B cell (primary cell): ENCODE measurements around the gene TIAM2. TPM values are rescaled to one million over a fixed set of nuclear protein-coding genes. Genes with fewer than 3 reads are reported as not detected.

Experiments
- ATAC-seq: fragments of 200-7000 bp; cut with Tn5 transposase; one replicate; pipeline ENCODE4 v1.10.0; 2021; ENCODE audit warnings: low read depth, mild to moderate bottlenecking, moderate number of reproducible peaks, moderate library complexity
- CTCF ChIA-PET: fragments of 350-600 bp; sonication (Branson Sonifier 250); formaldehyde crosslinking; loops from one replicate; lab custom pipeline; 2021; ENCODE audit warnings: antibody characterized with exemption, inconsistent platforms; lab: Charles Lee
- POLR2A ChIA-PET: fragments of 350-600 bp; sonication (Branson Sonifier 250); formaldehyde crosslinking; loops from one replicate; lab custom pipeline; 2021; ENCODE audit warnings: antibody characterized with exemption; lab: Charles Lee
- DNase-seq: peaks from one replicate; pipeline ENCODE4 v3.0.0; 2013
- H2AFZ ChIP-seq: 2 replicates; pipeline ENCODE4 v1.6.1; 2012; ENCODE audit warnings: mild to moderate bottlenecking, low read depth, low read length; ENCODE audit not compliant: insufficient read depth, poor library complexity, severe bottlenecking
- H3K27ac ChIP-seq, 2 donors: 1 replicate in 1 of 2; 2 replicates in 1 of 2; pipeline ENCODE4 v1.5.1; 2012 to 2013; ENCODE audit warnings: low read length in 2 of 2, mild to moderate bottlenecking in 2 of 2, moderate library complexity in 1 of 2
- H3K27me3 ChIP-seq, 4 experiments: fragments of 200-600 bp in 1 of 4; sonication (generic) in 1 of 4; replicated peaks in 1 of 4; 1 replicate in 2 of 4; 2 replicates in 2 of 4; pipeline versions ENCODE4 v1.6.1 to v1.7.0; 2013 to 2016; ENCODE audit warnings: low read length in 3 of 4, mild to moderate bottlenecking in 2 of 4, mixed read lengths in 1 of 4, moderate library complexity in 1 of 4; ENCODE audit not compliant: insufficient read depth in 4 of 4, control insufficient read depth in 3 of 4; ENCODE audit errors: control extremely low read depth in 1 of 4
- H3K36me3 ChIP-seq, 2 experiments: replicated peaks in 1 of 2; 1 replicate in 1 of 2; 2 replicates in 1 of 2; pipeline versions ENCODE4 v1.6.1 to v1.7.1; 2013; ENCODE audit warnings: low read length in 1 of 2; ENCODE audit not compliant: insufficient read depth in 2 of 2, control insufficient read depth in 1 of 2; ENCODE audit errors: control extremely low read depth in 1 of 2, extremely low read depth in 1 of 2
- H3K4me1 ChIP-seq, 2 donors: fragments of 200-600 bp in 1 of 2; sonication (generic) in 1 of 2; 1 replicate in 1 of 2; 2 replicates in 1 of 2; pipeline versions ENCODE4 v1.5.1 to v1.6.1; 2013 to 2017; ENCODE audit warnings: low read length in 2 of 2; ENCODE audit not compliant: control insufficient read depth in 2 of 2, insufficient read depth in 2 of 2
- H3K4me2 ChIP-seq: replicated peaks from 2 replicates; pipeline ENCODE3; 2012; ENCODE audit warnings: mild to moderate bottlenecking, low read depth, low read length; ENCODE audit not compliant: poor library complexity, severe bottlenecking
- H3K4me3 ChIP-seq, 5 experiments: fragments of 200-600 bp in 1 of 5; sonication (generic) in 1 of 5; 1 replicate in 3 of 5; 2 replicates in 2 of 5; pipeline versions ENCODE4 v1.5.1 to v1.7.0; 2011 to 2016; ENCODE audit warnings: low read length in 4 of 5, mild to moderate bottlenecking in 4 of 5, low read depth in 2 of 5, control low read depth in 1 of 5, moderate library complexity in 1 of 5; ENCODE audit not compliant: insufficient read depth in 1 of 5; ENCODE audit errors: control extremely low read depth in 1 of 5, extremely low read depth in 1 of 5
- H3K79me2 ChIP-seq: fragments of 200-600 bp; sonication (generic); one replicate; pipeline ENCODE4 v1.6.0; 2016; ENCODE audit warnings: low read length; ENCODE audit not compliant: control insufficient read depth, insufficient read depth
- H3K9ac ChIP-seq: fragments of 200-600 bp; sonication (generic); 2 replicates; pipeline ENCODE4 v1.6.1; 2017; ENCODE audit warnings: mild to moderate bottlenecking, low read length, moderate library complexity
- H3K9me3 ChIP-seq, 3 donors: one replicate each; pipeline versions ENCODE4 v1.6.1 to v1.7.1; 2013; ENCODE audit warnings: low read length in 2 of 3; ENCODE audit not compliant: control insufficient read depth in 2 of 3, insufficient read depth in 1 of 3; ENCODE audit errors: control extremely low read depth in 1 of 3
- H4K20me1 ChIP-seq: 2 replicates; pipeline ENCODE4 v1.6.0; 2012; ENCODE audit warnings: mild to moderate bottlenecking, low read length; ENCODE audit not compliant: insufficient read depth, control insufficient read depth, poor library complexity, severe bottlenecking
- H3K27ac Mint-ChIP-seq: one replicate; pipeline ENCODE4 v1.8.0; 2021; ENCODE audit warnings: mixed read lengths
- H3K27me3 Mint-ChIP-seq: one replicate; pipeline ENCODE4 v1.8.0; 2021; ENCODE audit warnings: mixed read lengths
- H3K4me1 Mint-ChIP-seq: one replicate; pipeline ENCODE4 v1.8.0; 2021; ENCODE audit warnings: mixed read lengths
- H3K4me3 Mint-ChIP-seq: one replicate; pipeline ENCODE4 v1.8.0; 2021; ENCODE audit warnings: mixed read lengths
- H3K9me3 Mint-ChIP-seq: one replicate; pipeline ENCODE4 v1.8.0; 2022; ENCODE audit warnings: mixed read lengths; ENCODE audit not compliant: insufficient read depth
- EZH2 ChIP-seq: IDR thresholded peaks from 2 replicates; pipeline ENCODE4 v1.6.1; 2012; ENCODE audit warnings: borderline replicate concordance, low read depth, mild to moderate bottlenecking, moderate library complexity, low read length; ENCODE audit not compliant: insufficient read depth, poor library complexity, severe bottlenecking
- WGBS: methylation state at CpG from one replicate; pipeline ENCODE4 v1.1.5; 2013; ENCODE audit warnings: missing lambda C conversion rate; ENCODE audit not compliant: insufficient coverage; 5-methylcytosine and 5-hydroxymethylcytosine counted together
- intact Hi-C: fragments of 100-400 bp; cut with micrococcal nuclease; formaldehyde crosslinking; loops from one replicate; pipeline ENCODE4 v1.10.0; 2022
- polyA plus RNA-seq: library from polyadenylated mRNA; depleted of rRNA; stranded (reverse); fragments of >200 nt; gene quantifications from 2 replicates; pipeline ENCODE4 v1.2.3, GENCODE V29; 2012
- total RNA-seq, 2 donors: library from RNA; stranded (reverse); fragments of 120-200 nt in 1 of 2; gene quantifications; 1 replicate in 1 of 2; 2 replicates in 1 of 2; pipeline versions ENCODE4 v1.2.3 to v1.2.4, GENCODE V29; 2013 to 2022
- TF ChIP-seq, protein P1 (sequence below): fragments of 200-600 bp; IDR thresholded peaks from one replicate; pipeline ENCODE4 v1.8.0; 2022; ENCODE audit warnings: antibody characterized with exemption, mild to moderate bottlenecking

TIAM2 gene
- total and polyA plus RNA-seq, 2 donors (not counting 1 experiment from before 2014, with no cell fraction given), result 13.1 to 18.8 TPM

DNA sequence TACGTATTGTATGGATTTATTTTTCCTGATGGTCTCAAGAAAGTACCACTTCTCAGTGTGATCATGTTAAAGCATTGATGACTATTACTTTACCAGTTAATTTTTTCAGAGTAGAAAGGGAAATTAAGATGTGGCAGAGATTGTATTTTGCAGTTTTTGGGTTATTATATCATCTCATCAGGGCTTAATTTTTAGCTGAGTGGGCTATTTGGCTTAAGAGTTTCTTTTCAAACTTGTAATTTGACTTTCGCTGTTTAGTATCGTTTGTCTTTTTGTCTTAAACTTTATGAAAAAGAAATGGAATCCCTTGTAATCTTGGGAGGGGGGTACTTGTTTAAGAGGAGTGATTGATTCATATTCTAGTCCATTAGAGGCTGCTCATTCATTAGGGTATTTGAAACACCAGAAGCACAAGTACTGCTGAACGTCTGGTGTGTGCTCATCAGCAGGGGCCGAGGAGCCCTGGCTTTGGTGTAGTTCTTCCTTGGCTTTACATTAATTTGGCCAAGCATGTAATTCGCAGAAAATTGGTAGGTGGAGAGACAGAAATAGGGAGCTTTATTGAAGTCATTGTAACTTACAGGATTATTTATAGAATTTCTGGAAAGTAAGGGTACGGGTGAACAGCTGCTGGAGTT is 112.4 kb downstream of the TIAM2 start:
- no peak overlapping the region for H3K9ac ChIP-seq
- no peak overlapping the region for H3K27ac ChIP-seq
- ChIA-PET CTCF (no interaction called here), POLR2A (no interaction called here)
- Mint-ChIP-seq H3K27ac (no peak overlapping the region), H3K9me3 (no peaks in the 10 kb centered on the region), H3K4me3 (no peak overlapping the region), H3K27me3 (peaks cover 9% of the 10 kb centered on the region), H3K4me1 (peaks cover 4% of the 10 kb centered on the region)
- H4K20me1 ChIP-seq, result no peaks in the 10 kb centered on the region
- no peaks in the 10 kb centered on the region for H3K9me3 ChIP-seq
- H3K27me3 ChIP-seq, result no peaks in the 10 kb centered on the region
- no peaks in the 10 kb centered on the region for H3K36me3 ChIP-seq
- no peak for DNase-seq
- H3K4me2 ChIP-seq, result no peak overlapping the region
- 55% methylated on average over 5 of the region's 7 CpGs for WGBS
- H3K4me1 ChIP-seq, result no peaks in the 10 kb centered on the region
- intact Hi-C loops, result no loop called here
- H3K4me3 ChIP-seq, result no peak overlapping the region
- TF ChIP-seq, protein P1, sequence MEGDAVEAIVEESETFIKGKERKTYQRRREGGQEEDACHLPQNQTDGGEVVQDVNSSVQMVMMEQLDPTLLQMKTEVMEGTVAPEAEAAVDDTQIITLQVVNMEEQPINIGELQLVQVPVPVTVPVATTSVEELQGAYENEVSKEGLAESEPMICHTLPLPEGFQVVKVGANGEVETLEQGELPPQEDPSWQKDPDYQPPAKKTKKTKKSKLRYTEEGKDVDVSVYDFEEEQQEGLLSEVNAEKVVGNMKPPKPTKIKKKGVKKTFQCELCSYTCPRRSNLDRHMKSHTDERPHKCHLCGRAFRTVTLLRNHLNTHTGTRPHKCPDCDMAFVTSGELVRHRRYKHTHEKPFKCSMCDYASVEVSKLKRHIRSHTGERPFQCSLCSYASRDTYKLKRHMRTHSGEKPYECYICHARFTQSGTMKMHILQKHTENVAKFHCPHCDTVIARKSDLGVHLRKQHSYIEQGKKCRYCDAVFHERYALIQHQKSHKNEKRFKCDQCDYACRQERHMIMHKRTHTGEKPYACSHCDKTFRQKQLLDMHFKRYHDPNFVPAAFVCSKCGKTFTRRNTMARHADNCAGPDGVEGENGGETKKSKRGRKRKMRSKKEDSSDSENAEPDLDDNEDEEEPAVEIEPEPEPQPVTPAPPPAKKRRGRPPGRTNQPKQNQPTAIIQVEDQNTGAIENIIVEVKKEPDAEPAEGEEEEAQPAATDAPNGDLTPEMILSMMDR, result no peak
- TF ChIP-seq EZH2, result no peak
- no peak overlapping the region for H2AFZ ChIP-seq
- ATAC-seq, result no peak
- no peaks in the 10 kb centered on the region for H3K79me2 ChIP-seq

DNA sequence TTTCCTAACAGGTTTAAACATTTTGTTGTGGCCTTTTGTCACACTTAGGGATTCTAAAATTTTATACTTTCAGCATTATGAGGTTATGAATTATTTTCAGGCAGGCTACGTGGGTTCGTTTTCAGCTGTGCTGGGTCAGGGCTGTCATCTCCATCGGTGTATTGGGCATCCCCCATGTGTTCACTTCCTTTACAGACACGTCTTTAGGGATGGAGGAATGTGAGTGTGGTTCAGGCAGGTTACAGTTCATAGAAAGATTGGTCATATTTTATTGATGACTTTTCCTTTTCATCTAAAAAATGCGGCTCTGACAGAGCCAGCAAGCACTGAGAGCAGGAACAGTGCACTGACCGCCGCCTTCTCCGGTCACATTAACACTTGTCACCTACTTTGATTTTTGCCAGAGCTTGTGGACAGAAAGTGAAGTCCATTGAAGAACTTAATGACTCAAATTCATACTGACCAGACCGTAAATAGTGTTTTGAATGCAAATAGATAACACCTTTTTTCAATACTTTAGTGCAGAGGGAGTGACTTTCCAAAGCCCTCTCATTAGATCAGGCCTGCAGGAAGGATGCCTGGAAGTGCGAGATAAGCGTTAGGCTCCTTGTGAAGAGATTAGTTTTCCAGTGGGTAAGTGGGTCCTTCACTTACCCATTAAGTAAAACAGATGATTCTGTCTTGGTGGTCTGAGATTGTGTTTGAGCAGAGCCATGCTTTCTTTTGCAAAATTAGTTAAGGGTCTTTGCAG is 113.1 kb downstream of the TIAM2 start:
- DNase-seq, result no peak
- ChIA-PET POLR2A (no interaction called here), CTCF (no interaction called here)
- Histone ChIP-seq H3K9ac (no peak overlapping the region), H4K20me1 (no peaks in the 10 kb centered on the region), H3K9me3 (no peaks in the 10 kb centered on the region), H2AFZ (no peak overlapping the region), H3K4me1 (no peaks in the 10 kb centered on the region), H3K4me3 (no peak overlapping the region), H3K4me2 (no peak overlapping the region), H3K27ac (no peak overlapping the region), H3K36me3 (no peaks in the 10 kb centered on the region), H3K27me3 (no peaks in the 10 kb centered on the region), H3K79me2 (no peaks in the 10 kb centered on the region)
- ATAC-seq, result no peak
- TF ChIP-seq EZH2, result no peak
- TF ChIP-seq, protein P1, result no peak
- no peak overlapping the region for H3K27ac Mint-ChIP-seq
- intact Hi-C loops, result no loop called here
- H3K4me1 Mint-ChIP-seq, result peaks cover 4% of the 10 kb centered on the region
- peaks cover 9% of the 10 kb centered on the region for H3K27me3 Mint-ChIP-seq
- WGBS, result 83% methylated on average over 6 of the region's 11 CpGs
- no peaks in the 10 kb centered on the region for H3K9me3 Mint-ChIP-seq
- H3K4me3 Mint-ChIP-seq, result no peak overlapping the region
